Smooth muscle cell (in vitro differentiated cells): ENCODE results near the gene UTS2B. TPM values are rescaled to one million over a fixed set of nuclear protein-coding genes. Genes with fewer than 3 reads are reported as not detected.

ENCODE experiments used
- DNase-seq: peaks from one replicate; lab custom pipeline; 2025; ENCODE audit not compliant: unreplicated experiment; lab: John Stamatoyannopoulos, UW
- H2AFZ ChIP-seq: fragments of 200-600 bp; sonication (generic); 2 replicates; pipeline ENCODE4 v1.6.0; 2016; ENCODE audit warnings: antibody characterized with exemption, low read depth, mild to moderate bottlenecking
- H3F3A ChIP-seq: fragments of 200-600 bp; sonication (generic); 2 replicates; pipeline ENCODE4 v1.6.0; 2017; ENCODE audit warnings: antibody characterized with exemption, low read depth
- H3K27ac ChIP-seq: fragments of 200-600 bp; sonication (generic); 2 replicates; pipeline ENCODE4 v1.5.1; 2016; ENCODE audit warnings: low read depth, mild to moderate bottlenecking
- H3K27me3 ChIP-seq: fragments of 200-600 bp; sonication (generic); 2 replicates; pipeline ENCODE4 v1.6.1; 2016; ENCODE audit warnings: low read depth, mild to moderate bottlenecking
- H3K36me3 ChIP-seq: fragments of 200-600 bp; sonication (generic); 2 replicates; pipeline ENCODE4 v1.5.1; 2016; ENCODE audit warnings: low read depth
- H3K4me1 ChIP-seq: fragments of 200-600 bp; sonication (generic); 2 replicates; pipeline ENCODE4 v1.5.1; 2016; ENCODE audit warnings: low read depth
- H3K4me2 ChIP-seq: fragments of 200-600 bp; sonication (generic); 2 replicates; pipeline ENCODE4 v1.6.0; 2016; ENCODE audit warnings: mild to moderate bottlenecking
- H3K4me3 ChIP-seq: fragments of 200-600 bp; sonication (generic); 2 replicates; pipeline ENCODE4 v1.5.1; 2016; ENCODE audit warnings: mild to moderate bottlenecking
- H3K79me2 ChIP-seq: fragments of 200-600 bp; sonication (generic); 2 replicates; pipeline ENCODE4 v1.6.0; 2016; ENCODE audit warnings: low read depth, mild to moderate bottlenecking
- H3K9ac ChIP-seq: fragments of 200-600 bp; sonication (generic); 2 replicates; pipeline ENCODE4 v1.6.0; 2016; ENCODE audit warnings: low read depth
- H3K9me3 ChIP-seq: fragments of 200-600 bp; sonication (generic); replicated peaks from 2 replicates; pipeline ENCODE4 v1.5.1; 2016; ENCODE audit warnings: low read depth
- H4K20me1 ChIP-seq: fragments of 200-600 bp; sonication (generic); 2 replicates; pipeline ENCODE4 v1.6.0; 2016; ENCODE audit warnings: low read depth
- WGBS: methylation state at CpG from one replicate; pipeline ENCODE4 v1.1.7; 2016; ENCODE audit warnings: low lambda C conversion rate; 5-methylcytosine and 5-hydroxymethylcytosine counted together
- polyA plus RNA-seq: library from polyadenylated mRNA; unstranded; fragments of >200 nt; fragmentation: Nextera tagmentation; extraction: Ambion mirVana; gene quantifications from 2 replicates; pipeline ENCODE4 v1.2.1, GENCODE V29; 2016
- total RNA-seq: library from RNA; depleted of rRNA; stranded (reverse); fragments of >200 nt; gene quantifications from 2 replicates; pipeline ENCODE4 v1.2.3, GENCODE V29; 2014
- TF ChIP-seq, protein P1 (sequence below): fragments of 200-600 bp; sonication (generic); IDR thresholded peaks from 2 replicates; pipeline ENCODE4 v1.5.1; 2017; ENCODE audit warnings: borderline replicate concordance, mild to moderate bottlenecking, antibody characterized with exemption; ENCODE audit not compliant: insufficient read depth, poor library complexity, severe bottlenecking

The UTS2B gene
- total and polyA plus RNA-seq, 2 experiments from 2014 or later, result 1.1 TPM; not detected in 1

DNA sequence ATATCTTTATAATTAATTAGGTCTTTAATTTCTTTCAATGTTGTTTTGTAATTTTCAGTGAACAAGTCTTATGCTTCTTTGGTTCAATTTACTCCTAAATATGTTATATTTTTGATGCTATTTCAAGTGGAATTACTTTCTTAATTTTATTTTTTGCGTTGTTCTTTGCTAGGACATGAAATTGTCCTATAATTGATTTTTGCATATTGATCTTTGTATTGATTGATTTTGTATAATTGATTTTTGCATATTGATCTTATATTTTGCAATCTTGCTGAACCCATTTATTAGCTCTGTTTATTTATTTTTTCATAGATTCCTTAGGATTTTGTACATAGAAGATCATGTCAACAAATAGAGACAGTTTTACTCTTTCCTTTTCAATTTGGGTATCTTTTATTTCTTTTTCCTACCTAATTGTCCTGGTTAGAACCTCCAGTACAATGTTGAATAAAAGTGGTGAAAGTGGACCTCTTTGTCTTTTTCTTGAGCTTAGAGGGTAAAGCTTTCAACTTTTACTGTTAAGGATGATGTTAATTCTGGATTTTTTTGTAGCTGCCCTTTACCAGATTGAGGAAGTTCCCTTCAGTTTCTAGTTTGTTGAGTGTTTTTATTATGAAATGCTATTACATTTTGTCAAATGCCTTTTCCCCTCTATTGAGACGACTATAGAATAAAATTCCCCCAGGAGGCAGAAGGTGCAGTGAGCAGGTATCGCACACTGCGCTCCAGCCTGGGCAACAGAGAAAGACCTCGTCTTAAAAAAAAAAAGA is 37.9 kb downstream of the UTS2B start:
- H3K4me2 ChIP-seq, result no peak overlapping the region
- no peak overlapping the region for H3K9ac ChIP-seq
- no peak overlapping the region for H2AFZ ChIP-seq
- no peaks in the 10 kb centered on the region for H3F3A ChIP-seq
- DNase-seq, result no peak
- no peak overlapping the region for H3K4me3 ChIP-seq
- H3K9me3 ChIP-seq, result no peaks in the 10 kb centered on the region
- TF ChIP-seq, protein P1, sequence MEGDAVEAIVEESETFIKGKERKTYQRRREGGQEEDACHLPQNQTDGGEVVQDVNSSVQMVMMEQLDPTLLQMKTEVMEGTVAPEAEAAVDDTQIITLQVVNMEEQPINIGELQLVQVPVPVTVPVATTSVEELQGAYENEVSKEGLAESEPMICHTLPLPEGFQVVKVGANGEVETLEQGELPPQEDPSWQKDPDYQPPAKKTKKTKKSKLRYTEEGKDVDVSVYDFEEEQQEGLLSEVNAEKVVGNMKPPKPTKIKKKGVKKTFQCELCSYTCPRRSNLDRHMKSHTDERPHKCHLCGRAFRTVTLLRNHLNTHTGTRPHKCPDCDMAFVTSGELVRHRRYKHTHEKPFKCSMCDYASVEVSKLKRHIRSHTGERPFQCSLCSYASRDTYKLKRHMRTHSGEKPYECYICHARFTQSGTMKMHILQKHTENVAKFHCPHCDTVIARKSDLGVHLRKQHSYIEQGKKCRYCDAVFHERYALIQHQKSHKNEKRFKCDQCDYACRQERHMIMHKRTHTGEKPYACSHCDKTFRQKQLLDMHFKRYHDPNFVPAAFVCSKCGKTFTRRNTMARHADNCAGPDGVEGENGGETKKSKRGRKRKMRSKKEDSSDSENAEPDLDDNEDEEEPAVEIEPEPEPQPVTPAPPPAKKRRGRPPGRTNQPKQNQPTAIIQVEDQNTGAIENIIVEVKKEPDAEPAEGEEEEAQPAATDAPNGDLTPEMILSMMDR, result no peak
- no peak overlapping the region for H3K27ac ChIP-seq
- 86% methylated on average over 5 of the region's 5 CpGs for WGBS
- H3K4me1 ChIP-seq, result no peaks in the 10 kb centered on the region
- H4K20me1 ChIP-seq, result no peaks in the 10 kb centered on the region
- no peaks in the 10 kb centered on the region for H3K27me3 ChIP-seq
- H3K79me2 ChIP-seq, result no peaks in the 10 kb centered on the region
- no peaks in the 10 kb centered on the region for H3K36me3 ChIP-seq

DNA sequence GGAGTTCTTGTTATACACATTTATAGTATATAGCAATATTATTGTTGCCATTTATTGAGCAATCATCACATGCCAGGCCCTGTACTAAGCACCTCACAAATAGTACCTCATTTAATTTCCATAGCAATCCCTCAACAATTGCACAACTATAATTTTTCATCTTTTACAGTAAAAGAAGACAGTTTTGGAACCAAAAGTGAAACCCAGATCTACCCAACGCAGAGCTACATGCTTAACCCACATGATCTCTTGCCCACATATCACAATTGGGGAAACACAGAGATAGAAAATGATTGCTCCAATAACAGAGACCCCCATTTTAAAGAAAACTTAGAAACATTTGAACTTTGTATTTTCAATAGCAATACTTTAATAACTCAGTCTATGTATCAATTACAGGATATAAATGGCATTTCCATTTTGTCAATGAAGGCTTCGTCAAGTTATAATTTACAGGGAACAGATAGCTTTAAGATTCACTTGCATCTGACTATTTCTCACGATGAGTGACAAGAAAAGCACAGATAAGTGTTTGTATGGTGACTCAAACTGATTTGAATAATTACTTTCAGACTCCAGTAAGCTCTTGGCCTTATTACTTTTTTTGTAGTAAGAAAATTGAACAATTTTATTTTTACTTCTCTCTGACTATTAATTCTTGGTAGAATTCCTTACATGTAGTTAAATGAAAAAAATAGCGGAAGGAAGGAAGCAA is 39.9 kb downstream of the UTS2B start:
- no peaks in the 10 kb centered on the region for H3K4me1 ChIP-seq
- H3K79me2 ChIP-seq, result no peaks in the 10 kb centered on the region
- no peaks in the 10 kb centered on the region for H4K20me1 ChIP-seq
- TF ChIP-seq, protein P1, result no peak
- H3K27me3 ChIP-seq, result no peaks in the 10 kb centered on the region
- no peaks in the 10 kb centered on the region for H3K36me3 ChIP-seq
- H2AFZ ChIP-seq, result peak overlapping the region; percentile 67
- 86% methylated on average over 4 of the region's 4 CpGs for WGBS
- no peak overlapping the region for H3K9ac ChIP-seq
- DNase-seq, result no peak
- H3K4me3 ChIP-seq, result no peak overlapping the region
- no peaks in the 10 kb centered on the region for H3K9me3 ChIP-seq
- no peaks in the 10 kb centered on the region for H3F3A ChIP-seq
- H3K27ac ChIP-seq, result no peak overlapping the region
- no peak overlapping the region for H3K4me2 ChIP-seq

GRCh38 chr3:191283400-191283799 is 46.9 kb downstream of the UTS2B start:
- Histone ChIP-seq H3F3A (no peaks in the 10 kb centered on the region), H3K27me3 (no peaks in the 10 kb centered on the region), H3K36me3 (no peaks in the 10 kb centered on the region), H4K20me1 (no peaks in the 10 kb centered on the region), H3K4me1 (no peaks in the 10 kb centered on the region), H3K27ac (no peak overlapping the region), H3K79me2 (no peaks in the 10 kb centered on the region), H3K9ac (no peak overlapping the region), H3K4me3 (no peak overlapping the region), H3K4me2 (no peak overlapping the region), H3K9me3 (no peaks in the 10 kb centered on the region), H2AFZ (no peak overlapping the region)
- DNase-seq, result no peak
- WGBS, result 98% methylated on average over 2 of the region's 2 CpGs
- TF ChIP-seq, protein P1, result no peak
